Measurements from ENCODE around the gene E2F6.

- TF ChIP-seq CTCF (IDR thresholded peaks at IDR 0.05; ENCODE audit: borderline replicate concordance, extremely low read depth, low read length, poor library complexity, severe bottlenecking) = no peak
- no peak for TF ChIP-seq EZH2 (IDR thresholded peaks at IDR 0.05; ENCODE audit: borderline replicate concordance, low read depth, low read length, severe bottlenecking)
Measured at GRCh38 chr2:11500702-11501303, 34.8 kb upstream of the E2F6 start.

Data from DND-41 (cell line).